Posterior cingulate gyrus (tissue), 11 donors: ENCODE data around the gene ISG15.
"Not testable (repeated sequence)": the region's sequence is repeated elsewhere in the genome, so short reads cannot be mapped to it uniquely, and the experiment has no call there.

Experiments used
- DNase-seq, 10 donors: peaks; one replicate each; pipeline versions ENCODE4 v3.0.0 to v3.0.0-alpha.2; 2020 to 2021; ENCODE audit warnings: mixed read lengths in 3 of 10
- intact Hi-C: fragments of 100-400 bp; cut with DNase I; formaldehyde crosslinking; loops from one replicate; pipeline ENCODE4 v1.15.1; 2023

The ISG15 gene

DNA sequence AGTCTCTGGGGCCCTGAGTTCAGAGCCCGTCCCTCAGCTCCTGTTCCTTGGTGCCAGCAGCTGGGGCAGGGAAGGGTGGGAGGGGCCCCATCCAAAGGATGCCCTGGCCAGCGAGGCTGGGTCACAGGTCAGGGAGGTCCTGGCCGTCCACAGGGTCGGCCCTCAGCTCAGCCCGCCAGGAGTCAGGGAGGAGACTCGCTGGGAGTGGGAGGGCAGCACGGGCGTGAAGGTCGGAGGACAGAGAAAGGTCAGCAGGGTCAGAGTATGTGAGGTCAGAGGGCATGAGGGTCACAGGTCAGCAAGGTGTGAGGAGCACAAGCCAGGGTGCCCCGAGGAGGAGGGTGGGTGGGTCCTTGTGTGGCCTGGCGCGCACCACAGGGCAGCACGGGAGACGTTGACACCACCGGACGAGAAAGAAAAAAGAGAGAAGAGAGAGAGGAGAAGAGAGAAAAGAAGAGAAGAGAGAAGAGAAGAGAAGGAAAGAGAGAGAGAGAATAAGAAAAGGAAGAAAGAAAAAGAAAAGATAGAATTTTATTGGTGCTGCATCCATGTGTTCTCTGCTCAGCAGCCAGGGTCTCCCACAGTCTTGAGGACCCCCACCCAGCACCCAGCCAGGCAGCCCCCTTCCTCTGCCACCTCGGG, 38.5 kb upstream of the ISG15 start:
- DNase-seq = peak in 1 of 10 donors; percentile 80
- intact Hi-C loops = no loop called here

GRCh38 chr1:975365-975764, 37.9 kb upstream of the ISG15 start:
- DNase-seq = peak in 1 of 10 donors; percentile 80
- intact Hi-C loops = no loop called here

GRCh38 chr1:975896-976683, 37.2 kb upstream of the ISG15 start:
- DNase-seq = peak in 4 of 10 donors; percentile 28 to 94 (median 40)
- intact Hi-C loops = no loop called here

GRCh38 chr1:976791-977190, 36.5 kb upstream of the ISG15 start:
- intact Hi-C loops, DNase-seq: not testable (repeated sequence)

- intact Hi-C loops = no loop called here
- peak in 1 of 10 donors; percentile 81 for DNase-seq
Observed at GRCh38 chr1:978069-978834, 35.0 kb upstream of the ISG15 start.

DNA sequence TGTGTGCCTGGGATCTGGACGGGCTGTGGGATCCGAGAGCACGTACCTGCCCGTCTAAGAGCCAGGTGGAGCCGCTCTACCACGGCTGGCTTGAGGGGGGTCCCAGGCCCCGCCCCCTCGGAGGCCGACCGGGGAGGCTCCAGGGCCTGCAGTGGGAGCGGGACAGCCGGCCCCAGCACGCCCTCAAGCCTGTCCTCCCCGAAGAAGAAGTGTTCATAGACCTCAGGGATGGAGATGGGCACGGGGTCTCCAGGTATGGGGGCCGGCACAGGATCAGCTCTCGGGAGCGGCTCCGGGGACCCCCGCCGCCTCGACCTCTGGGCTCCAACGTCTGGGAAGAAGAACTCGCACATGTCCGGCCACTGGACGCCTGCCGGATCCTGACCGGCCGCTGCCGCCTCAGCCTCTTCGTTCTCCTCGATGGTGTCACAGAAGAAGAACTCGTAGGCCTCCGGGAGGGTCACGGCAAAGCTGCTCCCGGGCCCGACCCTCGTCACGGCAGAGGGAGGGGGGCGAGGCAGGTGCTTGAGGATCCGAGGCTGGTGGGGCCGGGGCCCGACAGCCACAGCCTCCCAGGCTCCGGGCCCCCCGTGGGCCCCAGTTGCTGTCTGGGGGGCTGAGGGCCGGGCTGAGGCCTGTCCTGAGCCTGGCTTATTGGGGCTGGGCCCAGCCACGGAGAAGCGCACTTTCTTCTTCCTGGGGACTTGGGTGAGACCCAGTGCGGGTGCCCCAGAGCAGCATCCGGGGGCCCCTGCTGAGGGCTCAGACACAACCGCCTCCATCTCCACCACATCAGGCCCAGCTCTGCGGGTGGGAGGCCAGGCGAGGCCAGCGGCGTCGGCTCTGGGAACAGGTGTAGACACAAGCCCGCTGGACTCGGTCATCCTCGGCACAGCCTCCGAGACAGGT, 34.2 kb upstream of the ISG15 start:
- intact Hi-C loops = no loop called here
- peak in 1 of 10 donors; percentile 75 for DNase-seq

- DNase-seq = no peak
Observed at GRCh38 chr1:979744-980072, 33.6 kb upstream of the ISG15 start.

GRCh38 chr1:980137-980571, 33.1 kb upstream of the ISG15 start:
- peak in 1 of 10 donors; percentile 83 for DNase-seq
- intact Hi-C loops = no loop called here

More at GRCh38 chr1:979744-980072, 33.6 kb upstream of the ISG15 start:
- intact Hi-C loops = no loop called here

GRCh38 chr1:980602-981395, 32.5 kb upstream of the ISG15 start:
- no peak for DNase-seq
- intact Hi-C loops = no loop called here

GRCh38 chr1:981491-981954, 31.8 kb upstream of the ISG15 start:
- peak in 1 of 10 donors; percentile 77 for DNase-seq
- intact Hi-C loops = no loop called here

- intact Hi-C loops = no loop called here
- DNase-seq = peak in 1 of 10 donors; percentile 75
Observed at GRCh38 chr1:981955-982558, 31.2 kb upstream of the ISG15 start, which contains the start of gene PERM1. Gene PERM1, minus strand, starts transcription at chr1:982093. Its CDS starts 1,064 bp downstream, at chr1:981029.

- peak in 1 of 10 donors; percentile 81 for DNase-seq
- intact Hi-C loops = no loop called here
Observed at GRCh38 chr1:982765-983436, 30.4 kb upstream of the ISG15 start.

GRCh38 chr1:983798-984475, 29.4 kb upstream of the ISG15 start:
- intact Hi-C loops = loop anchor here (1.0 to 2.0 kb wide), 2 partner anchors 17 to 79 kb away; no protein-coding TSS in a partner anchor
- DNase-seq = peak in 4 of 10 donors; percentile 50 to 92 (median 64)

- peak in 1 of 10 donors; percentile 35 for DNase-seq
- intact Hi-C loops = loop anchor here (1.0 to 2.0 kb wide), 2 partner anchors 17 to 78 kb away; no protein-coding TSS in a partner anchor
Observed at GRCh38 chr1:984476-984814, 28.9 kb upstream of the ISG15 start.

GRCh38 chr1:985126-985525, 28.2 kb upstream of the ISG15 start:
- intact Hi-C loops = loop anchor here (2.0 kb wide), 1 partner anchor 78 kb away; no protein-coding TSS in a partner anchor
- DNase-seq = peak in 1 of 10 donors; percentile 61

DNA sequence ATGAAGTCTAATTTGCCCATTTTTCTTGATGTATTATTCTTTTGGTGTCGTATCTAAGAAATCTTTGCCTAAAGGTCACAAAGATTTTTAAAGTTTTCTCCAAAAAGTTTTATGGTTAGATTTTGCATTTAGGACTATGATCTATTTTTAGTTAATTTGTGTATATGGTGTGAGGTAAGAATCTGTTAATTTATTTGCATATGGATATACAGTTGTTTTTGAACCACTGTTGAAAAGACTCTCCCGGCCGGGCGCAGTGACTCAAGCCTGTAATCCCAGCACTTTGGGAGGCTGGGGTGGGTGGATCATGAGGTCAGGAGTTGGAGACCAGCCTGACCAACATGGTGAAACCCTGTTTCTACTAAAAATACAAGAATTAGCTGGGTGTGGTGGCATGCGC, 25.2 kb upstream of the ISG15 start:
- intact Hi-C loops, DNase-seq: not testable (repeated sequence)

DNA sequence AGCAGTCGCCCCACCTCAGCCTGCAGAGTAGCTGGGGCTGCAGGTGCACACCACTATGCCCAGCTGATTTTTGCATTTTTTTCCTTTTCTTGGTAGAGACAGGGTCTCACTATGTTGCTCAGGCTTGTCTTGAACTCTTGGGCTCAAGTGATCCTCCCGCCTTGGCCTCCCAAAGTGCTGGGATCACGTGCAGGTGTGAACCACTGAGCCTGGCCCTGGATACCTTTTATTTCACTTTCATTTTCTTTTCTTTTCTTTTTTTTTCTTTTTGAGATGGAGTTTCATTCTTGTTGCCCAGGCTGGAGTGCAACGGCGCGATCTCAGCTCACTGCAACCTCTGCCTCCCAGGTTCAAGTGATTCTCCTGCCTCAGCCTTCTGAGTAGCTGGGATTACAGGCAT, 22.0 kb upstream of the ISG15 start:
- DNase-seq, intact Hi-C loops: not testable (repeated sequence)
